Fibroblast of pulmonary artery (primary cell): ENCODE measurements around the gene ABCA4.

ENCODE experiments used
- DNase-seq: peaks from one replicate; pipeline ENCODE4 v3.0.0-alpha.2; 2010; ENCODE audit warnings: low read depth
- H3K4me3 ChIP-seq: replicated peaks from 2 replicates; pipeline ENCODE4 v1.5.1; 2011; ENCODE audit warnings: low read depth, mild to moderate bottlenecking, control low read depth, low read length, moderate library complexity
- TF ChIP-seq, protein P1 (sequence below): IDR thresholded peaks from 2 replicates; pipeline ENCODE4 v1.5.1; 2011; ENCODE audit warnings: mild to moderate bottlenecking, control low read depth, low read length, inconsistent platforms; ENCODE audit errors: missing control alignments

ABCA4 gene

GRCh38 chr1:94104776-94105580 lies 16.0 kb downstream of the ABCA4 start:
- TF ChIP-seq, protein P1, sequence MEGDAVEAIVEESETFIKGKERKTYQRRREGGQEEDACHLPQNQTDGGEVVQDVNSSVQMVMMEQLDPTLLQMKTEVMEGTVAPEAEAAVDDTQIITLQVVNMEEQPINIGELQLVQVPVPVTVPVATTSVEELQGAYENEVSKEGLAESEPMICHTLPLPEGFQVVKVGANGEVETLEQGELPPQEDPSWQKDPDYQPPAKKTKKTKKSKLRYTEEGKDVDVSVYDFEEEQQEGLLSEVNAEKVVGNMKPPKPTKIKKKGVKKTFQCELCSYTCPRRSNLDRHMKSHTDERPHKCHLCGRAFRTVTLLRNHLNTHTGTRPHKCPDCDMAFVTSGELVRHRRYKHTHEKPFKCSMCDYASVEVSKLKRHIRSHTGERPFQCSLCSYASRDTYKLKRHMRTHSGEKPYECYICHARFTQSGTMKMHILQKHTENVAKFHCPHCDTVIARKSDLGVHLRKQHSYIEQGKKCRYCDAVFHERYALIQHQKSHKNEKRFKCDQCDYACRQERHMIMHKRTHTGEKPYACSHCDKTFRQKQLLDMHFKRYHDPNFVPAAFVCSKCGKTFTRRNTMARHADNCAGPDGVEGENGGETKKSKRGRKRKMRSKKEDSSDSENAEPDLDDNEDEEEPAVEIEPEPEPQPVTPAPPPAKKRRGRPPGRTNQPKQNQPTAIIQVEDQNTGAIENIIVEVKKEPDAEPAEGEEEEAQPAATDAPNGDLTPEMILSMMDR: no peak
- no peak for DNase-seq
- H3K4me3 ChIP-seq: no peak overlapping the region

DNA sequence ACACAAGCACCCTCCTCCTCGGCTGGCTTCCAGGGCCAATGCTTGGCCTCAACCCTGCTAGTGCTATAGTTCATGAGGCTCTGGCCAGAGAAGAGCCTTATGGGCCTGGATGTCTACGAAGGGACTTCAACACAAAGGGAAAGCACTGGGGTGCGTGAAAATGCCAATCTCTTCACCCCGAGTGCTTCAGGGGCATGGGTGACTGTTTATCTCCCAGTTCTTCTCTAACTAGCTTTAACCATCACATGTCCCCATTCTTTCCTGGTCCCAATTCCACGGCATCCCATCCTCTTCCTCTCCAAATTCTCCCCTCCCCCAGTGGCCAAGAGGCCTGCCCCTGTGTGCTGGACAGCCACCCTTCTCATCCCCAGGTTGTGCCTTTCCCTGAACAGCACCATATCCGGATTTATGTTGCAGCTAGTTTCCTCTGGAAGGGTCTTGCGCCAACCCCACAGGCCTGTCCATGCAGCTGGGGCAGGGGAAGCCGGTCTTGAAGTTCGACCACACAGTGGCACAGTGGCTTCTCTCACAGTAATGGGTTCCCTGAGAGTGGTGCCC lies 16.7 kb downstream of the ABCA4 start:
- no peak for DNase-seq
- TF ChIP-seq, protein P1: no peak
- H3K4me3 ChIP-seq: no peak overlapping the region

- TF ChIP-seq, protein P1: no peak
- H3K4me3 ChIP-seq: no peak overlapping the region
- DNase-seq: no peak
These were observed 17.3 kb downstream of the ABCA4 start for GRCh38 chr1:94103608-94104007.

DNA sequence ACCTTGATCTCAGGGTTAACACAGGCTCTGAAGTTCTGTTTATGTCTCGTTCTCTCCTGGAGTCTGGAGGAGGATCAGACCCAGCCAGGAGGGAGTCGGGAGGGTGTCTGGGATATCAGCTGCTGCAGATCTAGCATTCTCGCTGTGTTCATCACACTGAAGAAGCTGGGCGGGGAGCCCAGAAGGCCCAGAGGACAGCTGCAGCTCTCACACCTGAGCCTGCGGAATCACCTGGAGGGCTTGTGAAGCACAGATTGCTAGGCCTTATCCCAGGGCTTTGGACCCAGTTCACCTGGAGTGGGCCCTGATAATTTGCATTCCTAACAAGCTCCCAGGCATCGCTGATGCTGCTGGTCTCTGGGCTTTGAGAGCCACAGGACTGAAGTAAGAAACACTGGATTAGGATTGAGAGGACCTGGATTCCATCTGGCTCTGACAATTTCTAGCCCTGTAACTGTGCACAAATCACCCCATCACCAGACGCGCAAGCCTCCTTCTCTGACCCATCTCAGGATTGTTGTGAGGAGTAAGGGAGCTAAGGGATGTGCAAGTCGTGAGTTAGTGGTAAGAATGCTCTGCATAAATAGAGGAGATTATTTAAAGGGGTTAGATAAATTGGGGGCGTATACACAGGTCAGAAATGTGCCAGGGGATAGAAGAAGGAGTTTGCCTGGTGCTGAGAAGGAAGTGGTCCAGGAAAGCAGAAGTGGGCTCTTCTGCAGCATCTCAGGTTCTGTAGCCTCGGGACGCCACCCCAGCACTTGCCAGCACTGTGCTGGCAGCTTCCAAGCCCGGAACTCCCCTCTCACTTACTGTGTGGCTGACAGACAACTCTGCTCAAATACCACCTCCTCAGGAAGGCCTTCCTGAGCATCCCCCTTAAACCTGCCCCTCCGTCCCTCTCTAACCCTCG lies 19.1 kb downstream of the ABCA4 start:
- DNase-seq: no peak
- no peak overlapping the region for H3K4me3 ChIP-seq
- TF ChIP-seq, protein P1: no peak

DNA sequence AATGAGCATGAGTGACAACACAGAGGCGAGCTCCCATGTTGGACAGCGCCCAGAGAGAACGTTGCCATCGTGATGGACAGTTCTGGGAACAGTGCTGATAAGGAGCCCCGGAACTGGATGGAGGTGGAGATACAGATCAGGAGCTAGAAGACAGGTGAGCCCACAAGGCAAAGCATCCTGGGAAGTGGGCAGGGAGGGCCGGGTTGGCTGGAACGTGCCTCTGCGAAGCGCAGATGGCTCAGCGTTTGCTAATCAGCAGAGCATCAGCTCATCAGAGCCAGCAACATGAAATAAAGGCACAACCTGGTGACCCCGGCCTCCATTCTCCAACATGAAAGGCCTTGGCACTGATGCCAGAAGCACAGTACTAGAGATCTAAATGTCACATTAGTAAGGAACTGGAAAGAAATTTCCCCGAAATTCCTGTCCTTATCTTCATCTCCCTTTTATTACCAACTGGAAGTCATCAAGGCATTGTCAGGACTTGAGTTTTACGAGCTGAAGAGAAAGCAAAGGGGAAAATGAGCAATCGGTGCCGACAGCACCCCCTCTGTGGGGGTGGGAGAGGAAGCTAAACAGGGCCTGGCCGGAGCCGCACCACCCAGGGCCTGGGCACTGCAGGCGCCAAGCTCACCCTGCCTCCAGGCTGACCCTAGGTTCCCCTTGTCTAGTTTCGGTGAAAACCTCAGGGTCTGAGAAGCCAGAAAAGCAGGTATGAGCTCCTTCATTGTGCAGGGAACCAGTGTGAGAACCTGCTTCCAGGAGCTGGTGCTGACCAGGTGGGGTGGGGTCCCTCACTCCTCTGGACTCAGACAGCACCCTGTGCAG lies 19.9 kb downstream of the ABCA4 start:
- peak; percentile 44 for DNase-seq
- TF ChIP-seq, protein P1: no peak
- no peak overlapping the region for H3K4me3 ChIP-seq

- H3K4me3 ChIP-seq: no peak overlapping the region
- no peak for DNase-seq
- TF ChIP-seq, protein P1: no peak
These were observed 20.7 kb downstream of the ABCA4 start for GRCh38 chr1:94100129-94100784.
